AG08395 (cell line): ENCODE results near the gene SLC25A39.
A peak's percentile ranks its signal among the peaks of the same experiment; 100 is the strongest.
"Not testable (repeated sequence)": the region's sequence is repeated elsewhere in the genome, so short reads cannot be mapped to it uniquely, and the experiment has no call there.

Source experiments
- DNase-seq: peaks from one replicate; pipeline ENCODE4 v3.0.0; 2012; ENCODE audit warnings: mixed read lengths, low spot score

Gene SLC25A39

GRCh38 chr17:44335564-44335963 is 10.9 kb upstream of the SLC25A39 start:
- no peak for DNase-seq

GRCh38 chr17:44334727-44335126 is 10.1 kb upstream of the SLC25A39 start:
- no peak for DNase-seq

GRCh38 chr17:44334315-44334714 is 9.7 kb upstream of the SLC25A39 start:
- no peak for DNase-seq

- no peak for DNase-seq
Measured at GRCh38 chr17:44333371-44333770, 8.7 kb upstream of the SLC25A39 start.

GRCh38 chr17:44331249-44331760 is 6.7 kb upstream of the SLC25A39 start:
- peak; percentile 65 for DNase-seq

GRCh38 chr17:44330263-44330662 is 5.6 kb upstream of the SLC25A39 start:
- DNase-seq: not testable (repeated sequence)

- not testable (repeated sequence) for DNase-seq
Measured at GRCh38 chr17:44329516-44329915, 4.9 kb upstream of the SLC25A39 start.

- no peak for DNase-seq
Measured at GRCh38 chr17:44327715-44328449, 3.3 kb upstream of the SLC25A39 start.

- DNase-seq: peak; percentile 97
Measured at GRCh38 chr17:44326861-44327444, 2.3 kb upstream of the SLC25A39 start.

GRCh38 chr17:44324092-44324570 is 492 bp downstream of the SLC25A39 start:
- DNase-seq: no peak

GRCh38 chr17:44323359-44324091 is 1.1 kb downstream of the SLC25A39 start:
- no peak for DNase-seq

GRCh38 chr17:44322236-44322895 is 2.3 kb downstream of the SLC25A39 start:
- no peak for DNase-seq

- no peak for DNase-seq
Measured at GRCh38 chr17:44321246-44322120, 3.1 kb downstream of the SLC25A39 start.

- DNase-seq: no peak
Measured at GRCh38 chr17:44320066-44320465, 4.6 kb downstream of the SLC25A39 start.

GRCh38 chr17:44318077-44318892 is 6.3 kb downstream of the SLC25A39 start:
- DNase-seq: no peak

GRCh38 chr17:44317545-44317944 is 7.1 kb downstream of the SLC25A39 start:
- no peak for DNase-seq

GRCh38 chr17:44315760-44316731 is 8.6 kb downstream of the SLC25A39 start:
- DNase-seq: no peak

- peak; percentile 44 for DNase-seq
Measured at GRCh38 chr17:44314869-44315661, 9.6 kb downstream of the SLC25A39 start.
